Measurements from ENCODE around the gene DELE1. TPM values are rescaled to one million over a fixed set of nuclear protein-coding genes. Genes with fewer than 3 reads are reported as not detected.

DELE1 gene
- polyA plus RNA-seq, 1 donor from 2014 or later: 49.6 TPM

DNA sequence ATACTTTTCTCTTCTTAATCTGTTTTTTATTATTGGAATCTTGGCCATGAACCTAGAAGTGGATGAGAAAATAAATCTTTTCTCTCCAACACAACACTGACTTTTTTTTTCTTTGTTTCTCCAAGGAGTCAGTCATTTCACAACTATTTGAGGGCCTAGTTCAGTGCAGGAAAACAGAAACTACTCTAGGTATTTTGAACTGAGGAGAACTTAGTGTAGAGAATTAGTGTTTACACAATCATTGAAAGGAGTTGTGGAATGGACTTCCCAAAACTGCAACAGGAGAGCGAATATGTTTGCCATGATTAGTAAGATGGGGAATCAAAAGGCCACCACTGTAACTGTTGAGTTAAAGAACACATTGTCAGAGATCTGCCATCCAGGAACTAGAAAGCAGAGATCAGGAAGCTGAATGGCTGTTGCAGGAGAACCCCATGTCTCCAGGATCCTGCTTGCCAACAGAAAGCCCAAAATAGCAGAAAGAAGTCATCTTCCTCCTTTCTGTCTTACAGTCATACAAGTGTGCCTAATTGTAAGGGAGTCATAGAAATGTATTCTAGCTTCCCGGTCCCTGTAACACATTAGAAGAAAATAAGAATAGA is 25.1 kb upstream of the DELE1 start:
- H3K9ac ChIP-seq (ENCODE audit: low read length): no peak overlapping the region

DNA sequence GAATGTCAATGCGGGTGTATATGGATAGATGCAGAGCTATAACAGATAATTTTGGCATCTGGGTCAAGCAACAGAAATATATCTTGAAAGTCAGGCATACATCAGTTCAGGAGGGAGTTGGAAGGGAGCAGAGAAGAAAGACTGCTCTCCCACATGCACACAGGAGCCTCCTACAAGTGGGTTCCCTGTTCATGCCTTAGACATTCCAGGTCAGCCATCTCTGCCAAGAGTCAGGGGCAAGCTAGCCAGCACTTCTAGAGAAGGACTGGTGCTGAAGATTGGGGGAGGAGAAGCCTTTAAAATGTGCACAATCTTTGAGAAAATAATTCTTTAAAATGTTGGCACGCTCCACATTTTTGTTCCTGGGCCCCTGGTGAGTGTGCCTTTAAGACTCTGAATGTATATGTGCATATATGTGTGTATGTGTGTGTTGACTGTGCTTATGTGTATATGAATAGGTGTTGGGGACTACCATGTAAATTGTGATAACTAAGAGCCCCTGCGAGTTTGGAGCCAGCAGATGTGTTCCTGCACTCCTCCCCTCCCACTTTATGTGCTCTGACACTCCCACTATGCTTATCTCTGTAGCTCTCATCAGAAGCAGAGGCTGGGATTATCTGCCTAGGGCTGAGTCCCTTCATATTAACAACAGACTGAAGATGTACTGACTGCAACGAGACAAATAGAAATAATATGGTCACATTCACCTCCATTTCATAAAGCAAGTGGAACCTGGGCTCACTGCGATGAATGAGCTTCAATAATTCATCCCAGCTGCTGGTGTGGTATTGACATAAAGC is 21.5 kb upstream of the DELE1 start:
- H3K36me3 ChIP-seq (ENCODE audit: insufficient read depth, low read length): no peaks in the 10 kb centered on the region
- H2AFZ ChIP-seq (ENCODE audit: low read depth, low read length): no peak overlapping the region
- no peaks in the 10 kb centered on the region for H3K79me2 ChIP-seq (replicated peaks; ENCODE audit: insufficient read depth, low read length)
- no peak overlapping the region for H3K4me2 ChIP-seq (ENCODE audit: low read length)
- no peak overlapping the region for H3K4me3 ChIP-seq (ENCODE audit: low read length)
- TF ChIP-seq SMC3 (conservative IDR thresholded peaks at IDR 0.05; ENCODE audit: poor library complexity) (no peak), POLR2AphosphoS5 (IDR thresholded peaks at IDR 0.05) (no peak)
- H3K27me3 ChIP-seq (ENCODE audit: insufficient read depth, low read depth, low read length): no peaks in the 10 kb centered on the region
- no peaks in the 10 kb centered on the region for H4K20me1 ChIP-seq (ENCODE audit: insufficient read depth)
- no peak overlapping the region for H3K27ac ChIP-seq (ENCODE audit: low read length)
- no peaks in the 10 kb centered on the region for H3K9me2 ChIP-seq (ENCODE audit: insufficient read depth, low read length)
- no peaks in the 10 kb centered on the region for H3K9me3 ChIP-seq (ENCODE audit: low read length)
- H3F3A ChIP-seq (ENCODE audit: insufficient read depth, low read length, poor library complexity, severe bottlenecking): no peaks in the 10 kb centered on the region
- no peak overlapping the region for H3K9ac ChIP-seq (ENCODE audit: low read length)

More for the DNA sequence above, 25.1 kb upstream of the DELE1 start:
- Histone ChIP-seq H3K4me2 (ENCODE audit: low read length) (no peak overlapping the region), H3K27me3 (ENCODE audit: insufficient read depth, low read depth, low read length) (no peaks in the 10 kb centered on the region), H3F3A (ENCODE audit: insufficient read depth, low read length, poor library complexity, severe bottlenecking) (no peaks in the 10 kb centered on the region), H3K36me3 (ENCODE audit: insufficient read depth, low read length) (no peaks in the 10 kb centered on the region), H2AFZ (ENCODE audit: low read depth, low read length) (no peak overlapping the region), H3K9me3 (ENCODE audit: low read length) (no peaks in the 10 kb centered on the region), H3K27ac (ENCODE audit: low read length) (no peak overlapping the region), H3K79me2 (replicated peaks; ENCODE audit: insufficient read depth, low read length) (no peaks in the 10 kb centered on the region), H3K4me3 (ENCODE audit: low read length) (no peak overlapping the region), H3K9me2 (ENCODE audit: insufficient read depth, low read length) (no peaks in the 10 kb centered on the region), H4K20me1 (ENCODE audit: insufficient read depth) (no peaks in the 10 kb centered on the region)
- TF ChIP-seq, protein P1, sequence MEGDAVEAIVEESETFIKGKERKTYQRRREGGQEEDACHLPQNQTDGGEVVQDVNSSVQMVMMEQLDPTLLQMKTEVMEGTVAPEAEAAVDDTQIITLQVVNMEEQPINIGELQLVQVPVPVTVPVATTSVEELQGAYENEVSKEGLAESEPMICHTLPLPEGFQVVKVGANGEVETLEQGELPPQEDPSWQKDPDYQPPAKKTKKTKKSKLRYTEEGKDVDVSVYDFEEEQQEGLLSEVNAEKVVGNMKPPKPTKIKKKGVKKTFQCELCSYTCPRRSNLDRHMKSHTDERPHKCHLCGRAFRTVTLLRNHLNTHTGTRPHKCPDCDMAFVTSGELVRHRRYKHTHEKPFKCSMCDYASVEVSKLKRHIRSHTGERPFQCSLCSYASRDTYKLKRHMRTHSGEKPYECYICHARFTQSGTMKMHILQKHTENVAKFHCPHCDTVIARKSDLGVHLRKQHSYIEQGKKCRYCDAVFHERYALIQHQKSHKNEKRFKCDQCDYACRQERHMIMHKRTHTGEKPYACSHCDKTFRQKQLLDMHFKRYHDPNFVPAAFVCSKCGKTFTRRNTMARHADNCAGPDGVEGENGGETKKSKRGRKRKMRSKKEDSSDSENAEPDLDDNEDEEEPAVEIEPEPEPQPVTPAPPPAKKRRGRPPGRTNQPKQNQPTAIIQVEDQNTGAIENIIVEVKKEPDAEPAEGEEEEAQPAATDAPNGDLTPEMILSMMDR (IDR thresholded peaks at IDR 0.05; ENCODE audit: poor library complexity, severe bottlenecking): no peak
- no peak for TF ChIP-seq MXI1 (conservative IDR thresholded peaks at IDR 0.05; ENCODE audit: poor library complexity, severe bottlenecking)
- TF ChIP-seq, protein P2, sequence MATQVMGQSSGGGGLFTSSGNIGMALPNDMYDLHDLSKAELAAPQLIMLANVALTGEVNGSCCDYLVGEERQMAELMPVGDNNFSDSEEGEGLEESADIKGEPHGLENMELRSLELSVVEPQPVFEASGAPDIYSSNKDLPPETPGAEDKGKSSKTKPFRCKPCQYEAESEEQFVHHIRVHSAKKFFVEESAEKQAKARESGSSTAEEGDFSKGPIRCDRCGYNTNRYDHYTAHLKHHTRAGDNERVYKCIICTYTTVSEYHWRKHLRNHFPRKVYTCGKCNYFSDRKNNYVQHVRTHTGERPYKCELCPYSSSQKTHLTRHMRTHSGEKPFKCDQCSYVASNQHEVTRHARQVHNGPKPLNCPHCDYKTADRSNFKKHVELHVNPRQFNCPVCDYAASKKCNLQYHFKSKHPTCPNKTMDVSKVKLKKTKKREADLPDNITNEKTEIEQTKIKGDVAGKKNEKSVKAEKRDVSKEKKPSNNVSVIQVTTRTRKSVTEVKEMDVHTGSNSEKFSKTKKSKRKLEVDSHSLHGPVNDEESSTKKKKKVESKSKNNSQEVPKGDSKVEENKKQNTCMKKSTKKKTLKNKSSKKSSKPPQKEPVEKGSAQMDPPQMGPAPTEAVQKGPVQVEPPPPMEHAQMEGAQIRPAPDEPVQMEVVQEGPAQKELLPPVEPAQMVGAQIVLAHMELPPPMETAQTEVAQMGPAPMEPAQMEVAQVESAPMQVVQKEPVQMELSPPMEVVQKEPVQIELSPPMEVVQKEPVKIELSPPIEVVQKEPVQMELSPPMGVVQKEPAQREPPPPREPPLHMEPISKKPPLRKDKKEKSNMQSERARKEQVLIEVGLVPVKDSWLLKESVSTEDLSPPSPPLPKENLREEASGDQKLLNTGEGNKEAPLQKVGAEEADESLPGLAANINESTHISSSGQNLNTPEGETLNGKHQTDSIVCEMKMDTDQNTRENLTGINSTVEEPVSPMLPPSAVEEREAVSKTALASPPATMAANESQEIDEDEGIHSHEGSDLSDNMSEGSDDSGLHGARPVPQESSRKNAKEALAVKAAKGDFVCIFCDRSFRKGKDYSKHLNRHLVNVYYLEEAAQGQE (IDR thresholded peaks at IDR 0.05; ENCODE audit: borderline replicate concordance): no peak
- TF ChIP-seq EP300 (conservative IDR thresholded peaks at IDR 0.05; ENCODE audit: poor library complexity, severe bottlenecking): no peak
- TF ChIP-seq EZH2 (IDR thresholded peaks at IDR 0.05; ENCODE audit: borderline replicate concordance, insufficient read depth, low read length, poor library complexity, severe bottlenecking): no peak
- TF ChIP-seq TAF1 (IDR thresholded peaks at IDR 0.05; ENCODE audit: low read depth): no peak
- TF ChIP-seq SMC3 (conservative IDR thresholded peaks at IDR 0.05; ENCODE audit: poor library complexity): no peak

All from neural cell (in vitro differentiated cells).